MM.1S (cell line): ENCODE results near the gene IL22RA1.

ENCODE experiments used
- DNase-seq: peaks from one replicate; pipeline ENCODE4 v3.0.0-alpha.2; 2015
- H2AFZ ChIP-seq: fragments of 300-600 bp; sonication (generic); 2 replicates; pipeline ENCODE4 v1.6.0; 2016; ENCODE audit warnings: antibody characterized with exemption, low read length
- H3F3A ChIP-seq: fragments of 300-600 bp; sonication (generic); 2 replicates; pipeline ENCODE4 v1.6.1; 2016; ENCODE audit warnings: mild to moderate bottlenecking, antibody characterized with exemption, low read length, moderate library complexity, mixed read lengths; ENCODE audit not compliant: insufficient read depth
- H3K27ac ChIP-seq: fragments of 300-600 bp; sonication (generic); 2 replicates; pipeline ENCODE4 v1.5.1; 2016; ENCODE audit warnings: mild to moderate bottlenecking, low read length
- H3K27me3 ChIP-seq: fragments of 300-600 bp; sonication (generic); replicated peaks from 2 replicates; pipeline ENCODE4 v1.6.0; 2016; ENCODE audit warnings: low read length; ENCODE audit not compliant: insufficient read depth
- H3K36me3 ChIP-seq: fragments of 300-600 bp; sonication (generic); replicated peaks from 2 replicates; pipeline ENCODE4 v1.6.1; 2016; ENCODE audit warnings: mild to moderate bottlenecking, low read length, mixed read lengths; ENCODE audit not compliant: insufficient read depth
- H3K4me1 ChIP-seq: fragments of 300-600 bp; sonication (generic); 2 replicates; pipeline ENCODE4 v1.6.1; 2016; ENCODE audit warnings: low read length, mixed read lengths
- H3K4me2 ChIP-seq: fragments of 300-600 bp; sonication (generic); 2 replicates; pipeline ENCODE4 v1.6.0; 2016; ENCODE audit warnings: low read depth, low read length
- H3K4me3 ChIP-seq: fragments of 300-600 bp; sonication (generic); 2 replicates; pipeline ENCODE4 v1.5.1; 2016; ENCODE audit warnings: low read length, mixed read lengths
- H3K79me2 ChIP-seq: fragments of 300-600 bp; sonication (generic); 2 replicates; pipeline ENCODE4 v1.6.1; 2016; ENCODE audit warnings: mixed run types, low read length, mixed read lengths
- H3K9ac ChIP-seq: fragments of 300-600 bp; sonication (generic); 2 replicates; pipeline ENCODE4 v1.6.1; 2016; ENCODE audit warnings: low read length, mixed read lengths
- H3K9me2 ChIP-seq: fragments of 300-600 bp; sonication (generic); replicated peaks from 2 replicates; pipeline ENCODE4 v1.6.1; 2016; ENCODE audit warnings: mild to moderate bottlenecking, low read length, mixed read lengths; ENCODE audit not compliant: insufficient read depth
- H3K9me3 ChIP-seq: fragments of 300-600 bp; sonication (generic); replicated peaks from 2 replicates; pipeline ENCODE4 v1.6.1; 2016; ENCODE audit warnings: mild to moderate bottlenecking, low read length, mixed read lengths; ENCODE audit not compliant: insufficient read depth
- H4K20me1 ChIP-seq: fragments of 300-600 bp; sonication (generic); 2 replicates; pipeline ENCODE4 v1.6.1; 2016; ENCODE audit warnings: mild to moderate bottlenecking, low read length, moderate library complexity, mixed read lengths; ENCODE audit not compliant: insufficient read depth
- EZH2 ChIP-seq: fragments of 300-600 bp; sonication (generic); optimal IDR thresholded peaks from 2 replicates; pipeline ENCODE3; 2017; ENCODE audit warnings: low read depth, mild to moderate bottlenecking, antibody characterized with exemption, low read length, mixed read lengths
- EZH2phosphoT487 ChIP-seq: fragments of 300-600 bp; sonication (generic); IDR thresholded peaks from 2 replicates; pipeline ENCODE4 v1.6.1; 2018; ENCODE audit warnings: antibody characterized with exemption, low read length
- TF ChIP-seq, protein P1 (sequence below): fragments of 300-600 bp; sonication (generic); IDR thresholded peaks from 2 replicates; pipeline ENCODE4 v1.5.1; 2016; ENCODE audit warnings: antibody characterized with exemption, low read length, mixed read lengths

Gene IL22RA1

GRCh38 chr1:24127134-24127800 lies 15.7 kb downstream of the IL22RA1 start:
- H3K4me3 ChIP-seq = no peak overlapping the region
- H3K27ac ChIP-seq = no peak overlapping the region
- H3K9me3 ChIP-seq = no peaks in the 10 kb centered on the region
- no peak overlapping the region for H3K4me2 ChIP-seq
- H3K36me3 ChIP-seq = no peaks in the 10 kb centered on the region
- TF ChIP-seq EZH2phosphoT487 = no peak
- TF ChIP-seq EZH2 = no peak
- TF ChIP-seq, protein P1, sequence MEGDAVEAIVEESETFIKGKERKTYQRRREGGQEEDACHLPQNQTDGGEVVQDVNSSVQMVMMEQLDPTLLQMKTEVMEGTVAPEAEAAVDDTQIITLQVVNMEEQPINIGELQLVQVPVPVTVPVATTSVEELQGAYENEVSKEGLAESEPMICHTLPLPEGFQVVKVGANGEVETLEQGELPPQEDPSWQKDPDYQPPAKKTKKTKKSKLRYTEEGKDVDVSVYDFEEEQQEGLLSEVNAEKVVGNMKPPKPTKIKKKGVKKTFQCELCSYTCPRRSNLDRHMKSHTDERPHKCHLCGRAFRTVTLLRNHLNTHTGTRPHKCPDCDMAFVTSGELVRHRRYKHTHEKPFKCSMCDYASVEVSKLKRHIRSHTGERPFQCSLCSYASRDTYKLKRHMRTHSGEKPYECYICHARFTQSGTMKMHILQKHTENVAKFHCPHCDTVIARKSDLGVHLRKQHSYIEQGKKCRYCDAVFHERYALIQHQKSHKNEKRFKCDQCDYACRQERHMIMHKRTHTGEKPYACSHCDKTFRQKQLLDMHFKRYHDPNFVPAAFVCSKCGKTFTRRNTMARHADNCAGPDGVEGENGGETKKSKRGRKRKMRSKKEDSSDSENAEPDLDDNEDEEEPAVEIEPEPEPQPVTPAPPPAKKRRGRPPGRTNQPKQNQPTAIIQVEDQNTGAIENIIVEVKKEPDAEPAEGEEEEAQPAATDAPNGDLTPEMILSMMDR = no peak
- H3K9ac ChIP-seq = no peak overlapping the region
- no peaks in the 10 kb centered on the region for H4K20me1 ChIP-seq
- H3F3A ChIP-seq = no peaks in the 10 kb centered on the region
- no peak for DNase-seq
- no peaks in the 10 kb centered on the region for H3K9me2 ChIP-seq
- no peaks in the 10 kb centered on the region for H3K79me2 ChIP-seq
- H2AFZ ChIP-seq = no peak overlapping the region
- H3K27me3 ChIP-seq = no peaks in the 10 kb centered on the region
- H3K4me1 ChIP-seq = no peaks in the 10 kb centered on the region

GRCh38 chr1:24126672-24127023 lies 16.3 kb downstream of the IL22RA1 start:
- no peak for DNase-seq
- no peaks in the 10 kb centered on the region for H3K27me3 ChIP-seq
- no peaks in the 10 kb centered on the region for H3K4me1 ChIP-seq
- no peaks in the 10 kb centered on the region for H3K36me3 ChIP-seq
- no peak overlapping the region for H3K4me3 ChIP-seq
- H3F3A ChIP-seq = no peaks in the 10 kb centered on the region
- H3K79me2 ChIP-seq = no peaks in the 10 kb centered on the region
- no peak overlapping the region for H3K27ac ChIP-seq
- no peak overlapping the region for H2AFZ ChIP-seq
- no peak overlapping the region for H3K9ac ChIP-seq
- H4K20me1 ChIP-seq = no peaks in the 10 kb centered on the region
- H3K4me2 ChIP-seq = no peak overlapping the region
- TF ChIP-seq EZH2phosphoT487 (no peak), EZH2 (no peak)
- TF ChIP-seq, protein P1 = no peak
- H3K9me3 ChIP-seq = no peaks in the 10 kb centered on the region
- no peaks in the 10 kb centered on the region for H3K9me2 ChIP-seq

DNA sequence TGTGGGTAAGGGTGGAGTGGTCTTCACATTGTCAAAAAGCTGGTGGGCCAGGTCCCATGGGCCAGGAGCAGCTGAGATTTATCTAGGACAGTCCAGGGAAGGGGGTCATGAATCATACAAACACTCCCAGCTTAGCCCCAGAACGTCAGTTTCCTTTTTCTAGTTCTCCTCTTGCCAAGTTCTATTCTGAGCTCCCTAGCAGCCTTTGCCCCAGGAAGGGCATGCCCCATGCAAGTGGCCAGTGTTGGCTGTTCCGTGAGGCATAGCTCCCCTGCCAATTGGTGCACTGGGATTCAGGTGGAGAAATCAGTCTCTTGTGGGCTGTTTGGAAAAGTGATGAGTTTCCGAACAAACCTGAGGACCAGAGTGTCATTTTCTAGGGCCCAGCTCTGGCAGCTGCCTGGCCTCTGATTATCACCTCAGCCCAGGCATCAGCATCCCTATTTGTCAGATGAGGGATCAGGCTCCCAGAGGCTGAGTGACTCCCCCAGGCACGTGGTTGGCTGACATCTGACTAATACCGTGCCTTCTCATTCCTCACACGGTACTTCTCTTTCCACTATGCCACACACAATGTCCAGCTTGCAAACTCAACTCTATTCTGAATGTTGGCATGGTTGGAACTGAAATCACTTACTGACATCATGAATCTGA lies 16.8 kb downstream of the IL22RA1 start:
- H4K20me1 ChIP-seq = no peaks in the 10 kb centered on the region
- H3K4me2 ChIP-seq = no peak overlapping the region
- no peaks in the 10 kb centered on the region for H3K36me3 ChIP-seq
- H2AFZ ChIP-seq = no peak overlapping the region
- no peak overlapping the region for H3K9ac ChIP-seq
- H3K9me2 ChIP-seq = no peaks in the 10 kb centered on the region
- H3K79me2 ChIP-seq = no peaks in the 10 kb centered on the region
- TF ChIP-seq EZH2 (no peak), EZH2phosphoT487 (no peak)
- TF ChIP-seq, protein P1 = no peak
- H3K27ac ChIP-seq = no peak overlapping the region
- no peaks in the 10 kb centered on the region for H3F3A ChIP-seq
- H3K4me3 ChIP-seq = no peak overlapping the region
- no peaks in the 10 kb centered on the region for H3K4me1 ChIP-seq
- no peak for DNase-seq
- H3K9me3 ChIP-seq = no peaks in the 10 kb centered on the region
- H3K27me3 ChIP-seq = no peaks in the 10 kb centered on the region
